T-helper 1 cell treated with Interleukin-12 subunit alpha and Interleukin-12 subunit beta and Interleukin-4 antibody, amounts not matched to agents 30 ng/mL and 1 ng/mL, for 36 hours (primary cell): Measurements from ENCODE around the gene DECR2. TPM values are rescaled to one million over a fixed set of nuclear protein-coding genes. Genes with fewer than 3 reads are reported as not detected.

Experiments used
- intact Hi-C: fragments of 100-400 bp; cut with micrococcal nuclease; formaldehyde crosslinking; loops from one replicate; pipeline ENCODE4 v1.15.1; 2024
- total RNA-seq: library from RNA; stranded (reverse); gene quantifications from 2 replicates; pipeline ENCODE4 v1.2.3, GENCODE V29; 2022

DECR2 gene
- total RNA-seq, 1 donor from 2014 or later: 7.9 TPM

DNA sequence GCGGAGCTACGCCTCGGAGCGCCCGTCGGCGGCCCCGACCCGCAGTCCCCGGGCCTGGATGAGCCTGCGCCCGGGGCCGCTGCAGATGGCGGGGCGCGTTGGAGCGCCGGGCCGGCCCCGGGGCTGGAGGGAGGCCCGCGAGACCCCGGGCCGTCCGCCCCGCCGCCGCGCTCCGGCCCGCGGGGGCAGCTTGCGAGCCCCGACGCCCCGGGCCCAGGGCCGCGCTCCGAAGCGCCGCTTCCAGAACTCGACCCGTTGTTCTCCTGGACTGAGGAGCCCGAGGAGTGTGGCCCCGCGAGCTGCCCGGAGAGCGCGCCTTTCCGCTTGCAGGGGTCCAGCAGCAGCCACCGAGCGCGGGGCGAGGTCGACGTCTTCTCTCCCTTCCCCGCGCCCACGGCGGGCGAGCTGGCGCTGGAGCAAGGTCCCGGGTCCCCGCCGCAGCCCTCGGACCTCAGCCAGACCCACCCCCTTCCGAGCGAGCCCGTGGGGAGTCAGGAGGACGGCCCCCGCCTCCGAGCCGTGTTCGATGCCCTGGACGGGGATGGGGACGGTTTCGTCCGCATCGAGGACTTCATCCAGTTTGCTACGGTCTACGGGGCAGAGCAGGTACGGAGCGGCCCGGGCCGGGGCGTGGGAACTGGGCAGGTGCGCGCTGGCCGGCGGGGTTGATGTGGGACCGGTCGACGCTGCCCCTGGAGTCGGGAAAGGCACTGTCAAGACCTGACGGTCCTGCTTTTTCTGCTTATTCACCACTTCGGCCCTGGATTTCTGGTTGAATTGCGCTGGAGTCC lies 24.6 kb downstream of the DECR2 start:
- intact Hi-C loops: loop anchor here (10.0 kb wide), 1 partner anchor 158 kb away; no protein-coding TSS in a partner anchor

DNA sequence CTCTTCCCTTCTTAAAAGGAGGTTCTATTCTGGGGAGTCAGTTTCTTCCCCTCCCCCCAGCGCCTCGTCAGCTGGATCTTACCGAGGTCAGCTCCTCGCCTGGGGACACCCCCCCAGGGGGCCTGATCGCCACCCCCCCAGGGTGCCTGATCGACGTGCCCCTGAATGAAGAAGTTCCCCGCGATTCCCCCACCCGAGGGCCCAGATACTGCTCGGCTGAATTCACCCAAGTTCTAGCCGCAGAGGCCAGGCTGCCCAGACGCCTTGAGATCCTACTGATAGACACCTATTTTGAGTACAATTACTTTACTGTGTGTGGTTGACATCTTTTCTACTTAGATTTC lies 25.2 kb downstream of the DECR2 start:
- intact Hi-C loops: loop anchor here (10.0 kb wide), 1 partner anchor 158 kb away; no protein-coding TSS in a partner anchor

DNA sequence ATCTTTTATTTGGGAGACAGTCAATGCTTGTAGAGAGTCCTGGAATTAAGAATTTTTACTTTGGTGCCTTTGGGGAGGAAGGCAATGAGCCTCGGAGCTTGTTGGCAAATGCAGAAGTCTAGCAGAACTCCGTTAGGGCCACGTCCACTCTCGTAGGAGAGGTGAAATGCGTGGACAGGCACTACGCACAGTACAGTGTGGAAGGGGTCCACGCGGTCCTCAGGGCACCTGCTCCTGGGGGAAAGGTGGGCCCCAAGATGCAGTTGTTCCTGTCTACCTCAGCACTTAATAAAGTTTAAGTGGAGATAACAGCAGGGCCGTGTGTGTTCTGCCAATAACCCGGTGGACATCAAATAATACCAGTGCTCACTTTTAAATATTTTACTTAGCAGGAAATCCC lies 25.6 kb downstream of the DECR2 start:
- intact Hi-C loops: loop anchor here (10.0 kb wide), 1 partner anchor 158 kb away; no protein-coding TSS in a partner anchor

DNA sequence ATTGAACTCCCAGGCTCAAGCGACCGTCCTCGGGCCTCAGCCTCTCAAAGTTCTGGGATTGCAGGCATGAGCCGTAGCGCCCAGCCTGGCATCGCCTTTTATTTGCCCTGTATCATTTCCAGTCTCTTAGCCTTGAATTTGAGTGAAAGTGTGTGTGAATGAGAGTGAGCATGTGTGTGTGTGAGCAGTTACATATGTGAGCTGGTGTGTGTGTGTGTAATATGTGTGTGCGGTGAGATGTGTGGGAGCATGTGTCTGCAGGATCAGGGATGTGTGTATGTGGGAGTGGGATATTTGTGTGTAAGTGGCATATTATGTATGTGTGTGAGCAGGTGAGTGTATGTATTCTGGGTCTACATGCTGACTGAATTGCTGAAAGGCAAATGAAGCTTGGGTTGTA lies 29.2 kb downstream of the DECR2 start:
- intact Hi-C loops: no loop called here

DNA sequence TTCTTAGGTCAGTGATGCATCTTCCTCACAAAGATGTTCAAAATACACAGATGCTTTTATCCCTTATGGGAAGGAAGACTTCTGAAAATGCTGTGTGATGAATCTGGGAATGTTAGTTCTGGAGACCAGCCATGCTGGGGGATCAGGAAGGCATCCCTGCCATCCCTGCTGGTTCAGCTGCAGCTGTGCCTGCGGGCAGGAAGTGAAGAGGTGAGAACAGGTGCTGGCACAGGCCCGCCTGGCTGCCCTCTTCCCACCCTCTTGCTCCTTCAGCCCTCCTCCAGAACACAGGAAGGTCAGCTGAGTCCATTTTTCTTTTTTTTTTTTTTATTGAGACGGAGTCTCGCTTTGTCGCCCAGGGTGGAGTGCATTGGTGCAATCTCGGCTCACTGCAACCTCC lies 38.9 kb downstream of the DECR2 start:
- intact Hi-C loops: no loop called here

DNA sequence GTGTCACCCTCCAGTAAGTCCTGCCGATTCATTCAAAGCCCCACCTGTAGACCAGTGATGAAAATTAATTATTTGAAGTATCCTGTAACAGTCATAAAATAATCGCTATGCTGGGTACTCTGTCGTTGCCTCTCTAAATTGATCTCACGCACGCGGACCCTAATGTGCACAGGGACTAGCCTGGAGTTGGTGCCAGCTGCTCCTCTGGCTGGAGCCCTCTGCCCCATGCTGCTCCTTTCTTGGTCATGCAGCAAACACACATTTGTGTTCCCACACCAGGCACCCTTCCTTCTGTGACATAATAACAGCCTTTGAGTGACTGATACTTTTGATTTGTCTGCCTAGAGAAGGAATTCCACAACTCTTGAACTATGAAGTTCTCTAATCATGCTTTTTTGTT lies 39.8 kb downstream of the DECR2 start:
- intact Hi-C loops: no loop called here

DNA sequence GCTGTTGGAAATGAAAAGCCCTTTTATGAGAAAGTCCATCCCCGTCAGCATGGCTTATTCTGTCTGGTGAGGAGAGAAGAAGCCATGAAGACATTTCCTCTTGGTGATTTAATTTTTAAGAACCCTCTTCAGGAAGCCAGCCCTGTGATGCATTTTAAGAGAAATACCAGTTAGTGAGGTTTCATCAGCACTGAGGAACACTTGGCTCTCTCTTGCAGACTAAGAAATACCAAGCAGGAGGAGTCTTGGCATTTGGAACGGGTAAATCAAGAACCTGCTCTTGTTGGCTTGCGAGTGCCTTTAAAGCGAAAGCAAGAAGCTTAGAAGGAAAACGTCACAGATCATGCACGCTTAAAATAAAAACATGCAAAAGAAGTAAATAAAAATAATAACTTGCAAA lies 41.3 kb downstream of the DECR2 start:
- intact Hi-C loops: no loop called here

DNA sequence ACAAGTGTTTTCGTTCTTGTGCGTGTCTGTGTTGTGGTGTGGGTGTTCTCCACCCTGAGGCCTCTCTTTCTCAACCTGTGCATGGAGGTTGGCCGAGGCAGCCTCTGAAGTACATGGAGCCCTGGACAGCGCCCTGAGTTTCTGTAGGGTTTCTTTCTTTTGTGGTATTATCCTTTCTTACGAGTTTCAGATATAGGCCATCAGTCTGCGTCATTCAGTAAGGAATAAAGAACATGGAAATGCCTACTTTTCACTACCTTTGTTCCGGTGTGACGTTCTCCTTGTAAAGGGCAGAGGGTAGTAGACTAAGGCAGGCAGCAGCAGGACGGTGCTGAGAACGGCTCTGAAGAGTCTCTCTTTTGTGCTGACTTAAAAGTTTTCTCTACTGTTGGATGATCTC lies 42.3 kb downstream of the DECR2 start:
- intact Hi-C loops: no loop called here

DNA sequence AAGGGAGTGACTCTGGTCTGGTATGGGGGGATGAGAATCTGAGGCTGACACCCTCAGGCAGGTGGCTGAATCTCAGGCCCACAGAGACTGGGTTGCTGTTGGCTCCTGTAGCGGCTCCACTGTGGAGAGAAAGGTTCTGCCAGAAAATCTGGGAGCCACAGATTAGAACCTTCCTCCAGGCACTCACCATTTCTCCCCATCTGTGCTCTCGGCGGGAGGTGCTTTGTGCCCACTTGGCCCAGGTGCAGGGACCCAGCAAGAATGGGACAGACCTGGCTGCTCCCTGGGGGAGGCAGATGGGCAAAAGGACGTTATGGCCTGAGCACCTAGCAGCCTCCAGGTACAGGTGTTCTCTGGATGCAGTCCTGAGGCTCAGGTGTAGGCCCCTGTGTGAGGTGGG lies 43.9 kb downstream of the DECR2 start:
- intact Hi-C loops: no loop called here

DNA sequence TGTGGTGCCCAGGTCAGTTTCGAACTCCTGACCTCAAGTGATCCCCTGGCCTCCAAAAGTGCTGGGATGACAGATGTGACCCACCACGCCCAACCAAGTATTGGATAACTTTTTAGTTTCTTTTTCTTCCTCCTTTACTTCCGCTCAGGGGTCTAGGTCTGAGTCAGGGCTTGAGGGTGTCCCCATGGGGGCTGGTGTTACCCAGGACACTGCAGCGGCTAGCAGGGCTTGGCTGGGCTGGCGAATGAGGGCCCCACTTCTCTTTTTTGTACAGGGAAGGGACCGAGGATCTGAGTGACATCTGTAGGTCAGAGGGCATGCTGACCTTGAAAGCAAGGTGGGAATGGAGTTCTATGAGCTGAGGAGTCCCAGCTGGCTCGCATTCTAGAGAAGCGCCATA lies 48.7 kb downstream of the DECR2 start:
- intact Hi-C loops: no loop called here

DNA sequence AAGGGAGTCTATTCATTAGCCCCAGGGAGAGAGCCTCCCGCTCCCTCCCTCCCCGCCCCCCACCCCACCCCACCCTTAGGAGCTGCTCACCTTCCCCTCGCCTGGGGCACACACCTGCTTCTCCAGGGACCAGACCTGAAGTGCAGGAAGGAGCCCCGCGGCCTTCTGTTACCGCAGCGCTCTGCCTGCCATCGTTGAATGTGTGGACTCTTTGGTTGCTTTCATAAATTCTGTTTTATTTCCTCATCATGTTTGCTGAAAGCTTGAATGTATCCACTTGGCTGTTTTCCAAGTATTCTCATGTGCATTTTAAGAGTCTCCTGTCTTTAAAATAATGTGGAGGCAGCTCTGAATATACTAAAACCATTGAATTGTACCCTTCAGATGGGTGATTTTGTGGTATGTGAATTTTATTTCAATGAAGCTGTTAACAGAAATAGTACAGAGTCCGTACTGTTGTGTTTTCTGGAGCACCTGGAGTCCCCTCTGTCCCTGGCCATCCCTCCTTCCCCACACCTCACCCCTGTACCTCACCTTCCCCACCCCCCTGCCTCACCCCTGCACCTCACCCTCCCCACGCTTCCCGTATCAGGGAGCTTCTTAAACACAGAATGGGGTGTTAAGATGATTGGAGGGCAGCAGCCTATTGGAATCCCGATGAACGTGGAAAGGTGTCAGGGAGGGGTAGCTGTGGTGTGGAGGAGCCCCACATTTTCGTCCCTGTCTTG lies 49.3 kb downstream of the DECR2 start:
- intact Hi-C loops: no loop called here

DNA sequence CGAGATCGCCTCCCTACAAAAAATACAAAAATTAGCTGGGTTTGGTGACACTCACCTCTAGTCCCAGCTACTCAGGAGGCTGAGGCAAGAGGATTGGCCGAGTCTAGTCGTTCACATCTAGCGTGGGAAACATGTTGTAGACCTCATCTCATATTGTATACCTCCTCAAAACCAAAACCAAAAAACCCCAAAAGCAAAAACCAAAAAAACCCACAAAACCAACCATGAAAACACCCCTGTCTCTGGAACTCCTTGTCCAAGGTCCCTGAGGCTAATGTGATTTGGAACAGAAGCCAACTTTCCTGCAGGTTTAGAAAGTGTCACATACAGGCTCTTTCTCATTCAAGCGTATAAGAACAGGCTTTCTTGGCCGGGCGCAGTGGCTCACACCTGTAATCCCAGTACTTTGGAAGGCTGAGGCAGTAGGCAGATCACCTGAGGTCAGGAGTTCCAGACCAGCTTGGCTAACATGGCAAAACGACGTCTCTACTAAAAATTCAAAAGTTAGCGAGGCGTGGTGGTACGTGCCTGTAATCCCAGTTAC lies 52.8 kb downstream of the DECR2 start:
- intact Hi-C loops: no loop called here

DNA sequence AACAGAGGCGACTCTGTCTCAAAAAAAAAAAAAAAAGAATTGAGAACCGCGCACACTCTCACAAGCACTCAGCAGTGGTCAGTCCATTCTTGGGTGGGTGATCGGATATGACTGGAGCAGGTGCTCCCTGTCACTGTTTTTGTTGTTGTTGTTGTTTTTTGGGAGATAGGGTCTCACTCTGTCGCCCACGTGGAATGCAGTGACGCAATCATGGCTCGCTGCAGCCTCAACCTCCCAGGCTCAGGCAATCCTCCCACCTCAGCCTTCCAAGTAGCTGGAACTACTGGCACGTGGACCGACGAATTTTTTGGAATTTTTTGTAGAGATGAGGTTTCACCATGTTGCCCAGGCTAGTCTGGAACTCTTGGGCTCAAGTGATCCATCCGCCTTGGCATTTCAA lies 53.8 kb downstream of the DECR2 start:
- intact Hi-C loops: no loop called here

DNA sequence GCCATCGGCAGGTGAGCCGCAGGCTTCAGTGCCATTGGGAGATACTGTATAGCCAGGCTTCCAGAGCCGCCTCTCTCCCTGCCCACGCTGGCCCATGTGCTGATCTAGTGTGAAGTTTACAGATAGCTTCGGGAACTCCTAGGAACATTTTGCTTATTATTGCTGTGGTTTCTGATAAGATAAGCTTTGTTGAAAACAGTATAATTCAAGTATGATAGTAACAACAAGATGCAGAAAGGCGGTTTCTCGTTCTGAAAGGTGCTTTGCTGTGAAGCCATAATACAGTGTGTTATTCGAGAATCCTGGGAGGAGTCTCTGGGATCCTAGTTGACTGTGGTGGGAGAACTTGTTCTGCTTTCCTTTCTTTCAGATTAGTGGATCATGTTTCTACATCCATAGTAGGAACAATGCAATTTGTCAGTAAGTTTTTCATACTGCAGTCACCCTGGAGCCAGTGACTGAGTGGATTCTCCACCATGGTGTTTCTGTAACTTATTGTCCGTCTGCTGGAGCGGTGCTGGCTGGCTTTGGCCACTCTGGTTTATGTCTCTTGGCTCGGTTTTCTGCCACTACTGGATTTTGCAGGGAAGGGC lies 55.3 kb downstream of the DECR2 start:
- intact Hi-C loops: no loop called here

DNA sequence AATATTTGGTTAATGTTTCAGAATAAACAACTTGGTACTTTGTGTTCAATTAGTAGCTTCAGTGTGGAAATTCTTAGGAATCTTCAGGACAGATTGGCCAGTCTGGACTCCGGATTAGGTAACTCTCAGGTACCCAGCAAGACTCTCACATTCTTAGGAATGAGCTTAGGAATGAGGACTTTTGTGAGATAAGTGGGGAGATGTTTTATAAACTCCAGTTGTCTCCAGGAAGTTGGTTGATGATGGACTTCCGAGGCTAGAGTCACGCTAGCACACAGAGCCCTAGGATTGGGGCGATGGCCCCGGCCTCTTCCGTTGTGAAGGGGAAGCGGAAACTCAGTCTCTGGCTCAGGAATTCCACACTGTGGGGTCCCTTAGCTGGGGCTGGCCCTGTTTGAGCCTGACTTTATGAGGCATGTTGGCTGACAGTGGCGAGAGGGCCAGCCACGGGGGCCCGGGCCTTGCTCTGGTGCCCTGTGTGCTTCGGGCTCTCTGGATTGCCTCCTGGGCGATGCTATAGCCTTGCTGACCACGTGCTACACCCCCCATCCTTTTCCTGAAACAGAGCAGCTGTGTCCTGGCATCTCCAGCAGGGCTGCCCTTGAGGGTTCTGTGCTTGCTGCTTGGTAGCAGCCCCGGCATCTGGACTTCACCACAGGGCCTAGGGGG lies 56.2 kb downstream of the DECR2 start:
- intact Hi-C loops: no loop called here

DNA sequence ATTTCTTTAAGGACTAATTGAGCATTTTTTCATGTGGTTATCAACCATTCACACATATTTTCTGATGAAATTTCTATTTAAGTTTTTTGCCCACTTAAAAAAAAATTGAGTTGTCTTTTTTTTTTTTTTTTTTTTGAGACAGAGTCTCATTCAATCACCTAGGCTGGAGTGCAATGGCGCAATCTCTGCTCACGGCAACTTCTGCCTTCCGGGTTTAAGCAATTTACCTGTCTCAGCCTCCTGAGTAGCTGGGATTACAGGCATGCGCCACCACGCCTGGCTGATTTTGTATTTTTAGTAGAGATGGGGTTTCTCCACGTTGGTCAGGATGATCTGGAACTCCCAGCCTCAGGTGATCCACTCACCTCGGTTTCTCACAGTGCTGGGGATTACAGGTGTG lies 58.1 kb downstream of the DECR2 start:
- intact Hi-C loops: no loop called here

DNA sequence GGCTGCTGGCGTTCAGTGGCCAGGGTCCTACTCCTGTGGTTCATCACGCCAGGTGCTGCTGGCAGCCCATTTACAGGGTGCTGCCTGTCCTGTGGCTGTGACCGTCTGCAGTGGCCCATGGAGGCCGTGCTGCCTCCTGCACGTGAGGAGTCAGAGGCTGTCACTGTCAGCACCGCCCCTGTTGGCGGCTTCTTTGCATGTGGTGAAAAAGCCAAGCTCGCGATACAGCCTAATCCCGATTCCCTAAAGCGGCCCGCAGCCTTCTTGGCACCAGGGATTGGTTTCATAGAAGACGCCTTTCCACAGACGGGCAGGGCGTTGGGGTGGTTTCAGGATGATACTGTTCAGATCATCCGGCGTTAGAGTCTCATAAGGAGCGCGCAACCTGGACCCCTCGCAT lies 59.1 kb downstream of the DECR2 start:
- intact Hi-C loops: no loop called here
